ENCODE data around the gene SSTR1.
"Not testable (repeated sequence)": the region's sequence is repeated elsewhere in the genome, so short reads cannot be mapped to it uniquely, and the experiment has no call there.

Gene SSTR1, protein sequence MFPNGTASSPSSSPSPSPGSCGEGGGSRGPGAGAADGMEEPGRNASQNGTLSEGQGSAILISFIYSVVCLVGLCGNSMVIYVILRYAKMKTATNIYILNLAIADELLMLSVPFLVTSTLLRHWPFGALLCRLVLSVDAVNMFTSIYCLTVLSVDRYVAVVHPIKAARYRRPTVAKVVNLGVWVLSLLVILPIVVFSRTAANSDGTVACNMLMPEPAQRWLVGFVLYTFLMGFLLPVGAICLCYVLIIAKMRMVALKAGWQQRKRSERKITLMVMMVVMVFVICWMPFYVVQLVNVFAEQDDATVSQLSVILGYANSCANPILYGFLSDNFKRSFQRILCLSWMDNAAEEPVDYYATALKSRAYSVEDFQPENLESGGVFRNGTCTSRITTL

DNA sequence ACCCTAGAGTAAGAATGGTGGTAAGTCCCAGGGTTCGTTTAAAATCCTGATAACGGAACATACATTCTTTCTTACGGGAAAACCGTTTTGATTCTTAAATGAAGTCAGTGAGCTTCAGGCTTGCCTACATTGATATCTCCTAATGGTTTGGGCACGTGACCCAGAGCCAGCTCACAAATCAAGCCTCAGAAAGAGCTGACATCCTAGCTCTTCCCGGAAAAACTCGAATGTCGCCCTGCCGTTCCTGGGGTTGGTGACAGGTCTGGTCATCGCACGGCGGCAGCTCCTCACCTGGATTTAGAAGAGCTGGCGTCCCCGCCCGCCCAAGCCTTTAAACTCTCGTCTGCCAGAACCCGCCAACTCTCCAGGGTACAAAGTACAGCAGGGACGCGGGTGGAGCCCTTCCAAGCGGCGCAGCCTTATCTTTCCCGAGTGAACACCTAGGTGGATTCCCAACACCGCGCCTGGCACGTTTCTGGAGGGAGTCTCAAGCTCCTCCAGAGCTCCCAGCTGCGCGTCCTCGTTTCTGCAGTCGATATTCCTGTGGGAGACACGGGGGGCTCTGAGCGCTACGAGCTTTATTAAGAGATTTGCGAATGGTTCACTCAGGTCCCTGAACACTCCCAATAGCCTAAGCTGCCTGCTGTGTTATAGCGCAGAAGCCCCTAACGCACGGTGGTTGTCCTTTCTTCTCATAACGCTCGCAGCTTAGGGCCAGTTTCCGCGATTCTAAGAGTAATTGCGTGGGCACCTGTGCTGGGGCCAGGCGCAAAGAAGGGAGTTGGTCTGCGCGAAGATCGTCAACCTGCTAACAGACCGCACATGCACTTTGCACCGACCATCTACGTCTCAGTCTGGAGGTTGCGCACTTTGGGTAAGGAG is at the start of gene SSTR1:
TSS of gene SSTR1 (plus strand) at position 169 of the 882 bp plus-strand sequence. CDS start 1,486 bp downstream, outside the sequence.
- no peak for DNase-seq (ENCODE audit: low spot score)

GRCh38 chr14:38158468-38158867 is 49.2 kb upstream of the SSTR1 start:
- no peak for DNase-seq (ENCODE audit: low spot score)

DNA sequence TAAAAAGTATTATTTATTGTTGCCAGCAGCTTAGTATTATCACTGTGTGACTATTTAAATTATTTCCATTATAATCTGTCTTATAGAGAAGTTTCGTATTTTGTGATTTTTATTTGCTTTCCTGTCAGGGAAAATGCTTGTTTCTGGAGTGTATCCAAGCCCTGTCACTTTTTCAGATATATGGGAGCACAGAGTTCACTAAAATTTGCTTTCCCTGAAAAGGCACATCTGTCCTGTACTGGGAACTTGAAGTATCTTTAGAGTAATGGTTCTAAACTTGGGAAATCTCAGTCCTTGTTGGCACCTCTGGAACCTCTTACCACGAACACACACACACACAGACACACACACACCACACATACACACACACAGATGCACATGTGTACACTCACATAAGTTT is 39.3 kb upstream of the SSTR1 start:
- no peak for DNase-seq (ENCODE audit: low spot score)

DNA sequence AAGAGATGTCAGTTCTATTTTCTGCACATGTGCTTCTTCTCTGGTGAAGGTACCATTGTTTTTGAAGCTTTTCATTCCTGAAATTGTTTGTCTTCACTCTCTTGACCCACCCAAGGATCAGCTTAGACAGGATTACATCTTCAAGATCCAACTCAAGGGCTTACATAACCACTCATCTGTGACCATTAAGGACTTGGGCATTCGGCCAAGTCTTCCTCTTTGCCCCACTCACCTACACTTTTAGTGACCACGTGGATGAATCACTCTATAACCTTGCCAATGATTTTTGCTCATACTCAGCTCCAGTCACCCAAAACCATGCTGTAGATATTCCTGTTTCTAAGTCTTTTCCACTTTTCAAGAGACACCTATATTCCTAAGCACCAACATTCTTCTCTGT is 36.5 kb upstream of the SSTR1 start:
- no peak for DNase-seq (ENCODE audit: low spot score)

- no peak for DNase-seq (ENCODE audit: low spot score)
Observed at GRCh38 chr14:38174711-38175110, 33.0 kb upstream of the SSTR1 start.

DNA sequence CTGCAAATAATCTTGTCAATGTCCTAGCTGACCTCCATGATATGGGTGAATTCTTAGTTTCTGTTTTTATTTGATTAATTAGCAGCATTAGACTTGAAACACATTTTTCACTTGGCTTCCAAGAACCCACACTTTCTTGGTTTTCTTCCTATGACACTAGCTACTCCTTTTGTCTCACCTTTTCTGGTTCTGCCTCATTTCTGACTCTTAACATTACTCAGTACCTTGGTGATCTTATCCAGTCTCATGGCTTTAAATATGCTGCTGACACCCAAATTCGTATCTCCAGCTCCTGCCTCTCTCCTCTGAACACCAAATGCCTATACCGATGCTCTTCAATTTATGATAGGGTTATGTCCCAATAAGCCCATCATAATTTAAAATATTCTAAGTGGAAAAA is 32.0 kb upstream of the SSTR1 start:
- no peak for DNase-seq (ENCODE audit: low spot score)

DNA sequence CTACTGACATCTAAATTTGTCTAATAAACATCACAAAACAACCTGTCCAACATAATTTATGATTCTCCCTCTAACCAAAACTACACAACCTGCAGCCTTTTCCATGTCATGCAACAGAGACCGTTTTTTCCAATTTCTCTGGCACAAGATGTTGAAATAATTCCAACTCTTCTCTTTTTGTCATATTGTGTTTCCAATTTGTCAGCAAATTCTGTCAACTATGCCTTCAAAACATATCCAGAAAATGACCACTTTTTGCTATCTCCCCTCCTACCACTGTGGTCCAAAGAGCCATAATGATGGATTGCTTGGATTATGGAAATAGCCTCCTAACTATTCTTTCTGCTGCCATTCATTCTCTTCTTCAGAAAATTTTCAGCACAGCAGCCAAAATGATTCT is 31.3 kb upstream of the SSTR1 start:
- no peak for DNase-seq (ENCODE audit: low spot score)

DNA sequence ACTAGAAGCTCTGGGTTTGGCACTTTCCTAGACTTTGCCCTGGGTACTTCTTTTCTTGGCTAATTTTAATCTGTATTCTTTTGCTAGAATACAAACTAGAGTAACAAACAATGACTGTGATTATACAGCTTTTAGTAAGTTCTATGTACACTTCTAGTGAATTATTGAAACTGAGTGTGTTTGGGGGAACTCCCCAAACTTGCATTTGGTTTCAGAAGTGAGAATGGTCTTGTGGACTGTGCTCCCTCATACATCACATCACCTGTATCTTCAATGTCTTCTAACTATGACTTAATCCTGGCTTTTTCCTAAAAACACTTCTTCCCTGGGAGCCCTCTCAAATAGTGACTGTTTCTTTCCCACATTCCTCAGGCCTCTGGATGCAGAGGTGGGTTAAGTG is 23.6 kb upstream of the SSTR1 start:
- no peak for DNase-seq (ENCODE audit: low spot score)

DNA sequence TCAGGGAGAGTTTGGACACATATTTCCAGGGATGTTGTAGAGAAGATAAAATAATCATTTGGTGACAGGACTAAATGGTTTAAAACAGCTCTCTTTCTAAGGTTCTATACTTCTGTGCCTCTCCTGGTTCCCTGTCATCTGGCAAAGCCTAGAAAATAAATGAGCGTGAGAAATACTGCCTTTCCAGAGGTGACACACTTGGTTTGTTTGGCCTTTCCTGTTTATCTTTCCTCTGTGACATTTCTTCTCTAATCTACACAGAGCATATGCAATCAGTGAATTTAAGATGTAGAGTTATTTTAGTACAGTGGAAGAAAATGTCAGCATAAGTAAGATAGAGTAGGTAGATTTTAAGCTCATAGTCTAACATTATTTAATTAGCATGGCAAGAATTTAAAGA is 22.0 kb upstream of the SSTR1 start:
- no peak for DNase-seq (ENCODE audit: low spot score)

DNA sequence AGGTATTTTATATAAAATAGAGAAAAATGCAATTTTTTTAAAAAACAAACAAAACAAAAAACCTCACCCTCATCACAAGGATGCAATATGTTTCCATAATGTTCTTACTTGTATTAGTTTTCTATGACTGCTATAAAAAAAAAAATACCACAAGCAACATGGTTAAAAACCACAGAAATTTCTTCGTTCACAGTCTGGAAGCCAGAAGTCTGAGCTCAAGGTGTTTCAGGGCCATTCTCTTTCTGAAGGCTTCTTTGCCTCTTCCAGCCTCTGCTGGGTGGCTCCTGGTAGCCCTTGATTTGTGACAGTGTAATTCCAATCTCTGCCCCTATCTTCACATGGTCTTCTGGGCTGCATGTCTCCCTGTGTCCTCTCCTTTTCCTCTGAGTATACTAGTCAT is 21.5 kb upstream of the SSTR1 start:
- DNase-seq (ENCODE audit: low spot score): no peak

- no peak for DNase-seq (ENCODE audit: low spot score)
Observed at GRCh38 chr14:38187528-38187927, 20.2 kb upstream of the SSTR1 start.

DNA sequence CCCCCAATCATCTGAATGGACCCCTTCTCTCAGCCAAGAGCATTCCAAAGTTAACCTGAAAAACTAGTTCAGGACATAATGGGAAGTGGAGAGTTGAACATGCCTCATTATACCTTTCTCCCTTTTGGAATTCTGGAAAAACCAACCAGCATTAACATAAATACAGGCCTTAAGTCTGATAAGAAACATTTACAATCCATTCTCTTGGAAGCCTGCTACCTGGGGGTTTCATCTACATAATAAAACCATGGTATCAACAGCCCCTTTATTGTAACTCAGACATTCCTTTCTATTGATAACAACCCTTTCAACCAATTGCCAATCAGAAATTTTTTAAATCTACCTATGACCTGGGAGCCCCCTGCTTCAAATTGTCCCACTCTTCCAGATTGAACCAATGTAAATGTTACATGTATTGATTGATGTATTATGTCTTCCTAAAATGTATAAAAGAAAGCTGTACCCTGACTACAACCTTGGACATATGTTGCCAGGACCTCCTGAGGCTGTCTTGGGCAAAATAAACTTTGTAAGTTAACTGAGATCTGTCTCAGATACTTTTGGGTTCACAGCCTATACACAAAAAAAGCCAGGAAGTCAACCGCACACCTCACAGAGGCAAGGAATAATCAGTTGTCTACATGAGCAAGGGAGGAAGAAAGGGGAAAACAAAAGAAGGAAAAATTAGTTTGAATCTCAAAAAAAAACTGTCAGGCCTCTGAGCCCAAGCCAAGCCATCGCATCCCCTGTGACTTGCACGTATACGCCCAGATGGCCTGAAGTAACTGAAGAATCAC is 17.6 kb upstream of the SSTR1 start:
- DNase-seq (ENCODE audit: low spot score): no peak

GRCh38 chr14:38190846-38191245 is 16.9 kb upstream of the SSTR1 start:
- not testable (repeated sequence) for DNase-seq (ENCODE audit: low spot score)

DNA sequence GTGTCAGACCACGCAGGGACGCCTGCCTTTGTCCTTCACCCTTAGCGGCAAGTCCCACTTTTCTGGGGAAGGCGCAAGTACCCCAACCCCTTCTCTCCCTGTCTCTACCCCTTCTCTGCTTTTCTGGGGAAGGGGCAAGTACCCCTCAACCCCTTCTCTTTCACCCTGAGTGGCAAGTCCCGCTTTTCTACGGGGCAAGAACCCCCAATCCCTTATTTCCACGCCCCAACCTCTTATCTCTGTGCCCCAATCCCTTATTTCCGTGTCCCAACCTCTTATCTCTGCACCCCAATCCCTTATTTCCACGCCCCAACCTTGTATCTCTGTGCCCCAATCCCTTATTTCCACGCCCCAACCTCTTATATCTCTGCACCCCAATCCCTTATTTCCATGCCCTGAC is 16.2 kb upstream of the SSTR1 start:
- not testable (repeated sequence) for DNase-seq (ENCODE audit: low spot score)

GRCh38 chr14:38197001-38197783 is 10.5 kb upstream of the SSTR1 start:
- DNase-seq (ENCODE audit: low spot score): no peak

- DNase-seq (ENCODE audit: low spot score): no peak
Observed at GRCh38 chr14:38197784-38198335, 9.8 kb upstream of the SSTR1 start.

DNA sequence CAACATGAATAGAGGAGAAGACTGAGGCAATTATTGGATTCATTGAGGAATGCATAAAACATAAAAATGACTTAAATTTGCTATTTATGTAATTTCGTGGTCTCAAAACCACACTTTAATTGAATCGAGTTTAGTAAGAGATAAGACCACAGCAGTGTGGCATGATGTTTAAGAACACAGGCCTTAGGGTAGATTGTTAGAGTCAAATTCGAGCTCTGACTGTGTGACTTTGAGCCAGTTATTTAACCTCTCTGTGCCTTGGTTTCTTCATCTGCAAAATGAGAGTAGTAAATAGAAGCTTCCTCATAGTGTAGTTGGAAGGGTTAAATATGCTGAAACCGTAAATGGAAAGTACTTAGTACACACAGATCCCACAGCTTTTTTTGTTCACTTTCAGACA is 9.3 kb upstream of the SSTR1 start:
- no peak for DNase-seq (ENCODE audit: low spot score)

DNA sequence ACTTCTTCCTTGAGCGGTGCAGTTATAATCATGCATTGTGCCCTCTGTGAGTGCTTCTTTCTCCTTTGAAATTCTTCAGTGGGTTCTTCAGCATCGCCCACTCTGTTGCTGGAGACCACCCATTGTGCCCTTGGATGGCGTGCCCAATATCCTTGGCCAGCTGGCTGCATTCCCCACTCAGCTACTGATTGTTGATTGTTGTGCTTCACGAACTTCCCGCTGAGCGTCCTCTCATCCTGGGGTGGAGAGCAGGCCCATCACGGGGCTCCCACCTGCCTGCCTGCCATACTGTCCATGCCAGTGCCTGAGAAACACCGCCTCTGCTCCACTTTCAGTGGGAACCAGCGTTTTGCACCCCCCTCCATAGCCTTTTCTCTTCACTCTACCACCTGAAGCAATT is 8.6 kb upstream of the SSTR1 start:
- no peak for DNase-seq (ENCODE audit: low spot score)

DNA sequence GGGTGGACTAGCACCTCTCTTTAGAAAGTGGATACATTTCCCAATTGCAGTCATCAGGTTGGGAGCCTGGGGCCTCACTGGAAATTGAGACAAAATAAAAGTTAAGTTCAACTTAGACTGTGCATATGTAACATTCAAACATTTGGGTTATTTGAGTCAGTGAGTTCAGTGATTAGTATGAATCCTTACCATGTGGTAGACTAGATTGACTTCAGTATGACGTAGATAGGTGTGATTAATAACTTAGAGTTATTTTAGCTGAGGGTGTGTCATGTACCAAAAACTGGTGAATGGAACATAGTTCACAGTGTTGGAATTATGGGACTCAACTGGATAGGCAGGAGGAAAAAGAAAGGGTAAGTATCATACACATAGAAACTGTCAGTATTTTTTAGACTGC is 8.0 kb upstream of the SSTR1 start:
- DNase-seq (ENCODE audit: low spot score): no peak

DNA sequence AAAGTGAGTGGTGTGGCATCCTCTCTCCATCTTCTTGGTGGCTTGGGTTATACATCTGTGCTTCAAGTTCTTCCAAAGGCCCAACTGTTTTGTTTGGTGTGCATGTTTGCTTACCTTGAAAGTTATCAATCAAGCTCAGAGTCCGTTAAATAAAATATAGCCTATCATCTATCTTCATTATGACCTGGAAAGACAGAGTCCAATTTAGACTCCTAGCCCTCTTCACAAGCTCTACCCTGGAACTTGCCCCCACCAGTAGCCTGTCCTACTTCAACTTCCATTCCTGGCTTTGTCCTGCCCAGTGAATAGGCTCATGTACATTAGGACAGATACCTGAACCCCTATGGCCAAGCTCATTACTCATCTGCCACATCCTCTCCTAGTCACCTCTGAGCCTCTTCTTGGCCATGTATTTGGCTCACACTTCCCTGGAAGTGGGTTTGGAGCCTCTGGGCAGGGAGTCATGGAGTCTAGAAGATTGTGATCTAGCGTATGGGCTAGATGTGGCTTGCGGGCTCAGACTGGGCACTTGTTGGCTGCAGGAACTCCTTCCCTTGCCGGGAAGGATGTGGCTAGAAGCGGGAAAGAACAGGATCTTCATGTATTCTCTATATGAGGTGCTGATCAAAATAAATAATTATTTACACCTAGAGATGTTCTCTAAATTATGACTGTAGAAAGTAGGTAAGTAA is 6.4 kb upstream of the SSTR1 start:
- no peak for DNase-seq (ENCODE audit: low spot score)
